ENCODE measurements around the gene RELT.

Gene RELT

GRCh38 chr11:73348838-73349237 is 27.4 kb upstream of the RELT start:
- DNase-seq = no peak

GRCh38 chr11:73349633-73350032 is 26.6 kb upstream of the RELT start:
- no peak for DNase-seq

- peak; percentile 68 for DNase-seq
Measured at GRCh38 chr11:73350908-73351636, 25.1 kb upstream of the RELT start.

GRCh38 chr11:73353422-73353821 is 22.8 kb upstream of the RELT start:
- no peak for DNase-seq

GRCh38 chr11:73355109-73355508 is 21.1 kb upstream of the RELT start:
- DNase-seq = no peak

- no peak for DNase-seq
Measured at GRCh38 chr11:73356979-73357860, 19.0 kb upstream of the RELT start.

GRCh38 chr11:73358071-73358470 is 18.1 kb upstream of the RELT start:
- no peak for DNase-seq

- no peak for DNase-seq
Measured at GRCh38 chr11:73359341-73359740, 16.9 kb upstream of the RELT start.

GRCh38 chr11:73359930-73360742 is 16.1 kb upstream of the RELT start:
- DNase-seq = peak; percentile 38

GRCh38 chr11:73360743-73361369 is 15.3 kb upstream of the RELT start:
- no peak for DNase-seq

GRCh38 chr11:73361953-73362776 is 14.0 kb upstream of the RELT start:
- no peak for DNase-seq

GRCh38 chr11:73363147-73363546 is 13.1 kb upstream of the RELT start:
- DNase-seq = no peak

- DNase-seq = no peak
Measured at GRCh38 chr11:73365352-73366264, 10.6 kb upstream of the RELT start.

- no peak for DNase-seq
Measured at GRCh38 chr11:73366265-73366610, 10.0 kb upstream of the RELT start.

- DNase-seq = no peak
Measured at GRCh38 chr11:73366953-73367352, 9.2 kb upstream of the RELT start.

- no peak for DNase-seq
Measured at GRCh38 chr11:73367482-73368024, 8.6 kb upstream of the RELT start.

- DNase-seq = peak; percentile 35
Measured at GRCh38 chr11:73372375-73372993, 3.7 kb upstream of the RELT start.

GRCh38 chr11:73374151-73374550 is 2.0 kb upstream of the RELT start:
- no peak for DNase-seq

GRCh38 chr11:73375830-73376159 is 404 bp upstream of the RELT start:
- DNase-seq = no peak
